Liver (tissue), 9 donors: ENCODE data around the gene ZNF132. TPM values are rescaled to one million over a fixed set of nuclear protein-coding genes. Genes with fewer than 3 reads are reported as not detected.

ENCODE experiments used
- DNase-seq: peaks from one replicate; pipeline ENCODE4 v3.0.0-alpha.2; 2017; ENCODE audit warnings: low spot score
- H3K27ac ChIP-seq, 2 donors: one replicate each; pipeline ENCODE4 v1.7.0; 2013; ENCODE audit warnings: inconsistent platforms in 2 of 2, low read length in 2 of 2, control low read depth in 1 of 2, low read depth in 1 of 2, mild to moderate bottlenecking in 1 of 2
- H3K27me3 ChIP-seq, 4 donors: one replicate each; pipeline versions ENCODE4 v1.6.1 to v1.7.0; 2013; ENCODE audit warnings: low read length in 3 of 4, inconsistent platforms in 1 of 4, mild to moderate bottlenecking in 1 of 4, moderate library complexity in 1 of 4; ENCODE audit not compliant: control insufficient read depth in 4 of 4, insufficient read depth in 4 of 4
- H3K36me3 ChIP-seq, 4 donors: one replicate each; pipeline versions ENCODE4 v1.6.1 to v1.7.0; 2013; ENCODE audit warnings: low read length in 3 of 4, mild to moderate bottlenecking in 3 of 4, low read depth in 1 of 4, moderate library complexity in 1 of 4; ENCODE audit not compliant: control insufficient read depth in 4 of 4, insufficient read depth in 3 of 4
- H3K4me1 ChIP-seq, 4 donors: one replicate each; pipeline versions ENCODE4 v1.6.1 to v1.7.0; 2013; ENCODE audit warnings: low read length in 3 of 4, mild to moderate bottlenecking in 3 of 4, moderate library complexity in 1 of 4; ENCODE audit not compliant: control insufficient read depth in 4 of 4, insufficient read depth in 4 of 4
- H3K4me3 ChIP-seq, 3 donors: one replicate each; pipeline versions ENCODE4 v1.6.1 to v1.7.0; 2013; ENCODE audit warnings: low read length in 3 of 3, control low read depth in 1 of 3, low read depth in 1 of 3, mild to moderate bottlenecking in 1 of 3
- H3K9ac ChIP-seq, 2 donors: one replicate each; pipeline ENCODE4 v1.7.0; 2013; ENCODE audit warnings: low read length in 2 of 2, mild to moderate bottlenecking in 2 of 2, moderate library complexity in 2 of 2, control low read depth in 1 of 2, low read depth in 1 of 2
- H3K9me3 ChIP-seq, 4 donors: one replicate each; pipeline versions ENCODE4 v1.6.1 to v1.7.0; 2013; ENCODE audit warnings: low read length in 3 of 4; ENCODE audit not compliant: control insufficient read depth in 4 of 4
- CTCF ChIP-seq: fragments of 150-350 bp; IDR thresholded peaks from 2 replicates; pipeline ENCODE4 v1.5.1; 2017; ENCODE audit warnings: improper control_type of control experiment, low read depth, low read length; ENCODE audit not compliant: missing input control
- EGR1 ChIP-seq, 2 donors: IDR thresholded peaks; 2 replicates each; pipeline ENCODE4 v1.6.1; 2016 to 2018; ENCODE audit warnings: antibody characterized with exemption in 2 of 2, low read depth in 2 of 2
- FOXA1 ChIP-seq: IDR thresholded peaks from 2 replicates; pipeline ENCODE4 v1.6.1; 2016; ENCODE audit warnings: antibody characterized with exemption
- FOXA2 ChIP-seq: IDR thresholded peaks from 2 replicates; pipeline ENCODE4 v1.6.1; 2016; ENCODE audit warnings: antibody characterized with exemption
- GABPA ChIP-seq, 2 donors: IDR thresholded peaks in 1 of 2; conservative IDR thresholded peaks in 1 of 2; 2 replicates each; pipeline ENCODE4 v1.6.1; 2016; ENCODE audit warnings: antibody characterized with exemption in 2 of 2, mild to moderate bottlenecking in 1 of 2, moderate library complexity in 1 of 2
- HNF4A ChIP-seq, 2 donors: conservative IDR thresholded peaks; 2 replicates each; pipeline ENCODE4 v1.6.1; 2016; ENCODE audit warnings: antibody characterized with exemption in 2 of 2, mild to moderate bottlenecking in 2 of 2
- HNF4G ChIP-seq: IDR thresholded peaks from 2 replicates; pipeline ENCODE4 v1.6.1; 2016; ENCODE audit warnings: antibody characterized with exemption
- JUND ChIP-seq, 2 donors: IDR thresholded peaks; 2 replicates each; pipeline ENCODE4 v1.6.1; 2016; ENCODE audit warnings: antibody characterized with exemption in 2 of 2
- NR2F2 ChIP-seq: IDR thresholded peaks from 2 replicates; pipeline ENCODE4 v1.6.1; 2016; ENCODE audit warnings: antibody characterized with exemption
- REST ChIP-seq: IDR thresholded peaks from 2 replicates; pipeline ENCODE4 v1.6.1; 2016; ENCODE audit warnings: antibody characterized with exemption, mild to moderate bottlenecking
- RXRA ChIP-seq, 2 donors: IDR thresholded peaks; 2 replicates each; pipeline ENCODE4 v1.6.1; 2017 to 2018; ENCODE audit warnings: antibody characterized with exemption in 2 of 2, mild to moderate bottlenecking in 1 of 2
- SP1 ChIP-seq: IDR thresholded peaks from 2 replicates; pipeline ENCODE4 v1.6.1; 2018; ENCODE audit warnings: antibody characterized with exemption, mild to moderate bottlenecking
- TAF1 ChIP-seq: conservative IDR thresholded peaks from 2 replicates; pipeline ENCODE4 v1.6.1; 2016; ENCODE audit warnings: antibody characterized with exemption, mild to moderate bottlenecking
- ZBTB33 ChIP-seq: IDR thresholded peaks from 2 replicates; pipeline ENCODE4 v1.6.1; 2016; ENCODE audit warnings: antibody characterized with exemption
- WGBS: extraction: QIAGEN DNeasy Blood & Tissue Kit; methylation state at CpG from one replicate; pipeline ENCODE4 v1.1.7; 2013; 5-methylcytosine and 5-hydroxymethylcytosine counted together
- polyA plus RNA-seq, 2 donors: library from polyadenylated mRNA; stranded (reverse) in 1 of 2; unstranded in 1 of 2; fragments of 200-250 nt in 1 of 2; fragments of >200 nt in 1 of 2; fragmentation: Nextera tagmentation in 1 of 2; extraction: Ambion mirVana in 1 of 2; gene quantifications; one replicate each; pipeline versions ENCODE4 v1.2.1 to v1.2.3, GENCODE V29; 2013 to 2015
- total RNA-seq, 2 donors: library from RNA; depleted of rRNA; stranded (reverse); fragments of >200 nt; gene quantifications; one replicate each; pipeline ENCODE4 v1.2.3, GENCODE V29; 2014
- donor health status: healthy.
- donor health status: healthy.
- donor health status: healthy.
- donor health status: healthy.
- donor health status: healthy.

Gene ZNF132
- total and polyA plus RNA-seq, 4 donors, result 0.64 to 2.0 (median 1.0) TPM

GRCh38 chr19:58479303-58479702 is 39.4 kb upstream of the ZNF132 start (continued):
- no peak for TF ChIP-seq EGR1 (IDR thresholded peaks at IDR 0.05; ENCODE audit: low read depth in 2 of 2)
- no peak for TF ChIP-seq SP1

- H3K36me3 ChIP-seq, result peaks cover 0 to 15% (median 5%) of the 10 kb centered on the region in 4 donors
Observed at GRCh38 chr19:58477871-58478270, 37.9 kb upstream of the ZNF132 start.

More at GRCh38 chr19:58477871-58478270, 37.9 kb upstream of the ZNF132 start:
- TF ChIP-seq ZBTB33, result no peak
- no peak for TF ChIP-seq TAF1
- no peak for TF ChIP-seq RXRA (IDR thresholded peaks at IDR 0.05)
- no peak for TF ChIP-seq NR2F2
- TF ChIP-seq FOXA2, result no peak
- no peak for TF ChIP-seq GABPA (IDR thresholded peaks at IDR 0.05 in 1 of 2, conservative IDR thresholded peaks at IDR 0.05 in 1 of 2)
- TF ChIP-seq JUND (IDR thresholded peaks at IDR 0.05), result no peak
- TF ChIP-seq HNF4A (conservative IDR thresholded peaks at IDR 0.05), result no peak
- no peak for TF ChIP-seq REST
- no peak for TF ChIP-seq FOXA1
- no peak for TF ChIP-seq HNF4G
- no peak for TF ChIP-seq CTCF
- no peaks in the 10 kb centered on the region for H3K9me3 ChIP-seq
- 100% methylated on average over 1 of the region's 1 CpG for WGBS
- H3K27me3 ChIP-seq, result no peaks in the 10 kb centered on the region
- peaks cover 5 to 21% (median 15%) of the 10 kb centered on the region in 4 donors for H3K4me1 ChIP-seq
- H3K27ac ChIP-seq, result peak overlapping the region; percentile 87 to 88
- DNase-seq, result no peak
- H3K9ac ChIP-seq, result no peak overlapping the region
- H3K4me3 ChIP-seq, result no peak overlapping the region
